HG02678 (cell line): ENCODE data around the gene ELOVL7.
"Not testable (repeated sequence)": the region's sequence is repeated elsewhere in the genome, so short reads cannot be mapped to it uniquely, and the experiment has no call there.

ENCODE experiments used
- ATAC-seq: cut with Tn5 transposase; IDR thresholded peaks from one replicate; pipeline ENCODE4 v1.9.1; 2021; ENCODE audit warnings: mild to moderate bottlenecking, moderate library complexity; ENCODE audit not compliant: unreplicated experiment

The ELOVL7 gene

DNA sequence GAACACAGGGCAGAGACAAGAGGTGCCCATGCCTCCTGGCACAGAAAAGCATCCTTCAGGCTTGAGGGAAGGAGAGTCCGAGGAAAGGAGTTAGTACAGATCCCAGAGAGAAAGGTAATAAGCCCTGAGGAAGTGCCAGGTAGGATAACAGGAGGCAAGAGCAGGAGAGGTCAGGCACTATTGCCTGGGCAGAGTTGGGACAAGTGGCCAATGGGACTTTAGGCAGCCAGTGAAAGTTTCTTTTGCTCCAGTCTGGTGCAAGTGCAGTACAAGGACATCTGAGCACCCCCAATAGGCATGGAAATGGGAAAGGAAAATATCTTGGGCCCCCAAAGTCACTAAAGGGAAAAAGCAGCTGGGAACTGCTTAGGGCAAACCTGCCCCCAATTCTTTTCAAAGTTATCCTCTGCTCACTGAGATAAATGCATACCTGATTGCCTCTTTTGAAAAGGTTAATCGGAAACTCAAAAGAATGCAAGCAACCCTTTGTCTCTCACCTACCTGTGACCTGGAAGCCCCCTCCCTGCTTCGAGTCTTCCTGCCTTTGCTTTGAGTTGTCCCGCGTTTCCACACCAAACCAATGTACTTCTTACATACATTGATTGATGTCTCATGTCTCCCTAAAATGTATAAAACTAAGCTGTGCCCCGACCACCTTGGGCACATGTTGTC lies 46.5 kb downstream of the ELOVL7 start:
- ATAC-seq = no peak

- ATAC-seq = not testable (repeated sequence)
Measured at GRCh38 chr5:60795424-60795950, 48.6 kb downstream of the ELOVL7 start.

GRCh38 chr5:60794691-60795090 lies 49.4 kb downstream of the ELOVL7 start:
- no peak for ATAC-seq

GRCh38 chr5:60792438-60792837 lies 51.6 kb downstream of the ELOVL7 start:
- ATAC-seq = no peak

- ATAC-seq = no peak
Measured at GRCh38 chr5:60789551-60789950, 54.5 kb downstream of the ELOVL7 start.

- no peak for ATAC-seq
Measured at GRCh38 chr5:60788863-60789513, 55.1 kb downstream of the ELOVL7 start.

DNA sequence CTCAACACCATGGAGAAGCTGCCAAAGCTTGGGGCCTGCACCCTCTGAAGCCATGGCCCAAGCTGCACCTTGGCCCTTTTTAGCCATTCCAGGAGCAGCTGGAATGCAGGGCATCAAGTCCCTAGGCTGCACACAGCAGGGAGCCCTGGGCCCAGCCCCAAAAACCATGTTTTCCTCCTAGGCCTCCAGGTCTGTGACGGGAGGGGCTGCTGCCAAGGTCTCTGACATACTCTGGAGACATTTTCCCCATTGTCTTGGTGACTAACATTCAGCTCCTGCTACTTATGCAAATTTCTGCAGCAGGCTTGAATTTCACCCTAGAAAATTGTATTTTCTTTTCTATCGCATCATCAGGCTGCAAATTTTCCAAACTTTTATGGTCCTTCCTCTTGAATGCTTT lies 64.6 kb downstream of the ELOVL7 start:
- ATAC-seq = no peak

- ATAC-seq = no peak
Measured at GRCh38 chr5:60776343-60776742, 67.7 kb downstream of the ELOVL7 start.

DNA sequence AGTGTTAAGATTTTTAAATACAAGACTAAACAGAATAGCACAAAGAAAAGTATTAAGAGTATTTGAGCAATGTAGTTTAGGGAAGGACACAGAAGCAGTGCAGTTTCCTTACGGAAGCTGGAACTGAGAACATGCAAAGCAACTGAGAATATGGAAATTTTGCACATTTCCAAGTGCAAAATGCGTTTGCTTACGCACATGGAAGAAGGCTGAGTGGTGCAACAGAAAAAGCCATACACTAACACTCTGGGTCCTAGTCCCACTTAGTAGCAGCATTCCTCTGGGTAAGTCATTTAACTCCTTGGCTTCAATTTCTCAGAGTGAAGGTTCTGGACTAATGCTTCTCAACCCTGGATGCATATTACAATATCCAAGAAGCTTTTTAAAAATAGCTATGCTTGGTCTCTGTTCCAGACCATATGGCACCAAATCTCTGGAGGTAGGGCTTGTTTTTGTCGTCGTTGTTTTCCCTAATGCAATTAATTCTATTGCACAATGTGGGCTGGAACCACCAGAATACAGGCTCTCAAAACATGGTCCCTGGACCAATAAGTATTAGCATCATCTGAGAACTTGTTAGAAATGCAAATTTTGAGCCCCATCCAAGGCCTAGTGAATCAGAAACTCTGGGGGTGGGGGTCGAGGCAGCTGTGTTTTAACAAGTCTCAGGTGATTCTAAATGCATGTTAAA lies 78.9 kb downstream of the ELOVL7 start:
- ATAC-seq = no peak

DNA sequence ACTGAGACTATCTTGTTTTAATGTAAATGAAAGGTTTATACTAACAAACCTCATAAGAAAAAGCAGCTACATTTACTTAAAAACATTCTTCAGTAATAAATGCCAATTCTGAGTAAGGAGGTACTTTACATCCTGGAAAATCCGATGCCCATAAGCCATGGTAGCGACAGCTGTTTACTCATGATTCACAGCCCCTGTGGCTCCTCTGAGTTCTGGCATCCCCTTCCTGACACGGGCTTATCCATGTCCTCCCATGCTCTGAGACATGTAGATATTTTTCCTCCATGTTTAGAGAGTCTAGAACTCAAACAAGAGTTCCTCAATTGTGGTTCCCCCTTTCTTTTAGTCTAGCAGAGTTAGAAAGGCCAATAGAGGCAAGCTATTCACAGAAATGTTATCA lies 81.0 kb downstream of the ELOVL7 start:
- no peak for ATAC-seq

DNA sequence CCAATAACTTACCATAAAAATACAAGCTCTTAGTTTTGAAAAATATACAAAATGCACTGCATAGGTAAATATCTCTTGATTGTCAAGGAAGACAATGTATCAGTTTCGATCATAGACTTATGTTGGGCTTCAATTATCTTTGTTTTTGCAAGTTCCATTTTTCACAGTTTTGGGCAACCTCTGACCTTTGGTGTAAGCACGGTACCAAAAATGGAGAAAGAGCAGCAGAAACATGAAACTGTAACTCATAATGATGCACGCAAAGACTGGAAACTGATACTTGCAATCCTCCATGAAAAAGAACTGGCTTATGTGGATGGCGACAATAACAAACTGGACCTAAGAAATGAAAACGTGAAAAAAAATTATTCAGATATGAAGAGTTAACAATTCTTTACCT lies 89.6 kb downstream of the ELOVL7 start:
- no peak for ATAC-seq

GRCh38 chr5:60744682-60745081 lies 99.4 kb downstream of the ELOVL7 start:
- no peak for ATAC-seq

DNA sequence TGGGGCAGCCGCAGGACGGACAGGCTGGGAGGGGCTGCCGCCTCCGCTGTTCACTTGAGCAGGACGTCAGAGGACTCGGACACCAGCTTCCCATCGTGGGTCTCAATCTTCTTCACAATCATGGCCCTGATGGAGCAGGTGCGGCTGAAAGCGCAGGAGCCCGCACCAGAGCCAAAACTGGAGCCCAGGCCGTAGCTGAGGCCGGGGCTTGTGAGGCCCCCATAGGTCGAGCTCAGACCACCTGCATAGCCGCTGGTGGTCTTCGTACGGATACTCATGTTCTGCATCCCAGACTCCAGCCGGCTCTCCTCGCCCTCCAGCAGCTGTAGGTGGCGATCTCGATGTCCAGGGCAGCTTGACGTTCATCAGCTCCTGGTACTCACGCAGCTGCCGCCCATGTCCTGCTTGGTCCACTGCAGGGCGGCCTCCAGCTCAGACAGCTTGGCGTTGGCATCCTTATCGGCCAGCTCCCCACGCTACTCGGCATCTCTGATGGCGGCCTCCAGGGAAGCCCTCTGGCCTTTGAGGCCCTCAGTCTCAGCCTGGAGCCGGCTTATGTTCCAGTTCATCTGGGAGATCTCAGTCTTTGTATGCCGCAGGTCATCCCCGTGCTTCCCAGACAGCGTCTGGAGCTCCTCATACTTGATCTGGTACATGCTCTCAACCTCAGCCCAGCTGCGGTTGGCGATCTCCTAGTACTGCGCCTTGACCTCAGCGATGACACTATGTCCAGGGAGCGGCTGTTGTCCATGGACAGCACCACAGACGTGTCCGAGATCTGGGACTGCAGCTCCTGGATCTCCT lies 100.4 kb downstream of the ELOVL7 start:
- no peak for ATAC-seq

DNA sequence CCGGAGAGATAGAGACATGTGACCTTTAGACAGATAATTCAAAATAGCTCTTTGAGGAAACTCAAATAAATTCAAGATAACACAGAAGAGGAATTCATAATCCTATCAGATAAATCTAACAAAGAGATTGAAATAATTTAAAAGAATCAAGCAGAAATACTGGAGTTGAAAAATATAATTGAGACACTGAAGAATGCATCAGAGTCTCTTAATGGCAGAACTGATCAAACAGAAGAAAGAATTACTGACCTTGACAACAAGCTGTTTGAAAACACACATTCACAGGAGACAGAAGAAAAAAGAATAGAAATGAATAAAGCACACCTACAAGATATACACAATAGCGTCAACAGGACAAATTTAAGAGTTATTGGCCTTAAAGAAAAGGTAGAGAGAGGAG lies 103.7 kb downstream of the ELOVL7 start:
- no peak for ATAC-seq

GRCh38 chr5:60738933-60739332 lies 105.1 kb downstream of the ELOVL7 start:
- ATAC-seq = no peak

- no peak for ATAC-seq
Measured at GRCh38 chr5:60738461-60738860, 105.6 kb downstream of the ELOVL7 start.

DNA sequence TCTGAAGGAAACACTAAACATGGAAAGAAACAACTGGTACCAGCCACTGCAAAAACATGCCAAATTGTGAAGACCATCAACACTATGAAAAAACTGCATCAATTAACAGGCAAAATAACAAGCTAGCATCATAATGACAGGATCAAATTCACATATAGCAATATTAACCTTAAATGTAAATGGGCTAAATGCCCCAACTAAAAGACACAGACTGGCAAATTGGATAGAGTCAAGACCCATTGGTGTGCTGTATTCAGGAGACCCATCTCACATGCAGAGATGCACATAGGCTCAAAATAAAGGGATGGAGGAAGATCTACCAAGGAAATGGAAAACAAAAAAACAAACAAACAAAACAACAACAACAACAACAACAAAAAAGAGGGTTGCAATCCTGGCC lies 113.2 kb downstream of the ELOVL7 start:
- not testable (repeated sequence) for ATAC-seq

GRCh38 chr5:60727033-60727679 lies 116.9 kb downstream of the ELOVL7 start:
- no peak for ATAC-seq

GRCh38 chr5:60724126-60724525 lies 119.9 kb downstream of the ELOVL7 start:
- no peak for ATAC-seq

DNA sequence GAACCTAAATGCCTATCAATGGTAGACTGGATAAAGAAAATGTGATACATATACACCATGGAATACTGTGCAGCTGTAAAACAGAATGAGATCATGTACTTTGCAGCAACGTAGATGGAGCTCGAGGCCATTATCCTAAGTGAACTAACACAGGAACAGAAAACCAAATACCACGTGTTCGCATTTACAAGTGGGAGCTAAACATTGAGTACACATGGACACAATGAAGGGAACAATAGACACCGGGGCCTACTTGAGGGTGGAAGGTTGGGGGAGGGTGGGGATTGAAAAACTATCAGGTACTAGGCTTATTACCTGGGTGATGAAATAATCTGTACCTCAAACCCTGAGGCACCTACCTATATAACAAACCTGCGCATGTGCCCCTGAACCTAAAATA lies 121.7 kb downstream of the ELOVL7 start:
- no peak for ATAC-seq

DNA sequence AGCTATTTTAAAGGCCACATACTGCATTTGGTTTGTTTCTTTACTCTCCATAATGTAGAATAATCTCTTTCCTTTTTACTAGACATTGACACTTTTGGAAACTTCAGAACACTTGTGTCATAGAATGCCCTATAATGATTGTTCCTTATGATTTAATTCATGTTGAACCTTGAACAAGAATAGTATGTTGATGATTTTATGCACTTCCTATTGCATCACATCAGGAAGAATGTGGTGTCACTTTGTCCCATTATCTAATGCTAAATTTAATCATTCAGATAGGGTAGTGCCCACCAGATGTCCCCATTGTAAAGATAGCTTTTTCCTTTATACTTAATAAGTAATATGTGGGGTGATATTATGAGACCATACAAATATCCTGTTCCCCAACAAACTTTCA lies 124.7 kb downstream of the ELOVL7 start:
- ATAC-seq = no peak
